RPMI8226 (cell line): ENCODE measurements around the gene ACTG2.
"Not testable (repeated sequence)": the region's sequence is repeated elsewhere in the genome, so short reads cannot be mapped to it uniquely, and the experiment has no call there.

Experiments used
- DNase-seq: peaks from one replicate; pipeline ENCODE4 v3.0.0-alpha.2; 2015

The ACTG2 gene

GRCh38 chr2:73938718-73939352, 46.0 kb downstream of the ACTG2 start:
- DNase-seq: no peak

GRCh38 chr2:73939419-73939818, 46.6 kb downstream of the ACTG2 start:
- DNase-seq: peak; percentile 17

DNA sequence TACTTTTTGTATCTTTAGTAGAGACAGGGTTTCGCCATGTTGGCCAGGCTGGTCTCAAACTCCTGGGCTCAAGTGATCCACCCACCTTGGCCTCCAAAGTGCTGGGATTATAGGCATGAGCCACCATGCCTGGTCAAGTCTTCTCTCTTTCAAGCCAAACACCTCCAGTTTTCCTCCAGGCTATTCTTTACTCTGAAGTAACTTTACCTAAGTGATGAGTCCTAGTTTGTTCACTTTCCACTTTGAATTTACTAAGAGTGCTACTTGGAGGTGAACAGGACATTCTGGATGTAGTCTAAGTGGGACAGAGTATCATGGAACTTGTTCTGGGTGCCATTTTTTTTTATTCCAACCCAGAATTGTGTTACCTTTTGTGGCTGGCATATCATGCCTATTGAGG, 47.3 kb downstream of the ACTG2 start:
- DNase-seq: not testable (repeated sequence)

DNA sequence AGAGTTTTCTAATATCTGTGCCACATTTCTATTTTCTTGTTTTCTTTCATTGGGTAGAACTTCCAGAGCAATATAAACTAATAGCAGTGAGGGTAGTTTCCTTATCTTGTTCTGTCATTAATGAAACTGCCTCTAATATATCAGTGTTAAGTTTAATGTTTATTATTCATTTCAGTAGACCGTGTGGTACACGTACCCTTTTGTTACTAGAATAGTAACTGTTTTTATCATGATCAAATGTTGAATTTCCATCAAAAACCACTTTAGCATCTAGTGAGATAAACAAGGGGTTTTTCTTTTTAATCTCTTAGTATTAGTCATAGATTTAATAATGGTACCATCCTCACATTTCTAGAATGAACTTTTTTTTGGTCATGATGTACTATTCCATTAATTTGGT, 49.9 kb downstream of the ACTG2 start:
- no peak for DNase-seq

- no peak for DNase-seq
These were observed 51.9 kb downstream of the ACTG2 start for GRCh38 chr2:73944714-73945113.

- no peak for DNase-seq
These were observed 53.4 kb downstream of the ACTG2 start for GRCh38 chr2:73946215-73946614.

DNA sequence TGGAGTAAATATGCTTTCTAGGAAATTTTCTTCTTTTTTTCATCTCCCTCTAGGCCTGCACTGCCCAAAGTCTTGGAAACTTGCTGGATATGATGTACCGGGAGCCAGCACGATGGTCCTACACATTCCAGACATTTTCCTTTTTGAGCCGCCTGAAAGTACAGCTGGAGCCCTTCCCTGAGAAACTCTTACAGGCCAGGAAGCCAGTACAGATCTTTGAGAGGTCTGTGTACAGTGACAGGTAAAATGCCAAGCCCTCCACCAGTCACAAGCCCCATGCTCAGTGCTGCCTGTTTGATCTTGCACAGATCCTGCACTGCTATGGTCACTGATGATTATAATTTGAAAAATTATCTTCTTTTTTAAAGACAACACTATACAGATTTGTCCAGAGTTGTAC, 53.9 kb downstream of the ACTG2 start:
- no peak for DNase-seq

- no peak for DNase-seq
These were observed 54.7 kb downstream of the ACTG2 start for GRCh38 chr2:73947412-73948018.

- no peak for DNase-seq
These were observed 57.0 kb downstream of the ACTG2 start for GRCh38 chr2:73949802-73950201.

DNA sequence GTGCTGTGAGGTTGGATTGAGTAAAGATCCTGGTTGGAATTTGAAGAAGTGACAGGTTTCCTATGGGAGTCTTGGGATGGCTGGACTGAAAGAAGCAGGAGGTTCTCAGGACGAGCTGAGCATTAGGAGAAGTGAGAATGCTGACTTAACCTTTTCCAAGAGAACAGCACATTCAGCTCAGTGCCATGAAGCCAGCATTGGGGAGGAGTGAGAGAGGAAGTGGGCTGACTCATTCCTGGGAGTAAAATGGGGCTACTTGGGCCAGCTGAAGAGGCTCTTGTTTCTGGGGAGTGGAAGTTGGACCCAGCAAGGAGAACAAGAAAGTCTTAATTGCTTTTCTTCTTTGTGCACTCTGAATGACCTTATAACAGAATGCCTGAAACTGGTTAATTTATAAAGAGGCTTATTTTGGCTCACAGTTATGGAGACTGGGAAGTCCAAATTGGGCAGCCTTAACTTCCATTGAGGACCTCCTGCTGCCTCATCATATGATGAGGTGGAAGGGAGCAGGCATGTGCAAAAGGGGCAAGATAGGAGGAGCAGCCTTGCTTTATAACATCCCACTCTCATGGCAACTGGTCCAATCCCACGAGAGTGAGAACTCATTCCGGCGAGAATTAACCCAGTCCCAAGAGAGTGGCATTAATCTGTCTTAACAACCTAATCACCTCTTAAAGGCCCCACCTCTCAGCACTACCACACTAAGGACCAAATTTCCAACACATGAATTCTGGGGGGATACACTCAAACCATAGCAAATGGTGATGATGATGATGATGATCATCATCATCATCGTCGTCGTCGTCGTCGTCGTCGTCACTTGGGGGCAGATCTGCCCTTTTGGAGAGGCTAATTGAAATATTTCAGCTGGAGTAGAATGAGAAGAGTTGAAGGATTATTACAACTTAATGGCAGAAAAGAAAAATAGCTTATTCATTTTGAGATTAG, 60.0 kb downstream of the ACTG2 start:
- DNase-seq: peak; percentile 38

DNA sequence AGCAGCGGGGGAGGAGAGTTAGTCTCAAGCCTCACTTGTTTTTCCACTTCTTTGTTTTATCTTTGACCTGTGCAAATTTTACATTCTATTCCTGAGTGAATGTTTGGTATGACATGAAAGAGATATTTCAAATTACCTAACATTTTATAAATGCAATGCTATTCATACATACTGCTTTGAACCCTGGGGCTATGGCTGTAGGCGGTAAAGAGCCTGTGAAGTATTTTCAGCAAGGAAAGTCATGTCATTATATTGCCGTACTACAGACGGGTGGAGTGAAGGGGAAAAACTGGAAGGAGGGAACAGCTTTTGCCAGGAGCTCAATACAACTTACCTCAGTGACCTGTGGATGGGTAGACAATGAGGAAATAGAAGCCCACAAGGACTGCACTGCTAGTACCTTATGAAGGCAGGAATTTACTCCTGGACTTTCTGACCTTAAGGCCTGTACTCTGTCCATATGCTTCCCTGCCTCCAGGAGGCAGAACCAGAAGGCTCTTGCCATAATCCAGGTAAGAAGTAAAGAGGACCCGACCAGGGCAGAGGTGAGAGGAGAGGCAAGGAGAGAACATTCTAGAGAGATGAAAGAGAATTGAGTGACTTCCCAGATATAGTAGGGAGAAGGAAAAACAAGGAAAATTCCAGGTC, 63.5 kb downstream of the ACTG2 start:
- no peak for DNase-seq

DNA sequence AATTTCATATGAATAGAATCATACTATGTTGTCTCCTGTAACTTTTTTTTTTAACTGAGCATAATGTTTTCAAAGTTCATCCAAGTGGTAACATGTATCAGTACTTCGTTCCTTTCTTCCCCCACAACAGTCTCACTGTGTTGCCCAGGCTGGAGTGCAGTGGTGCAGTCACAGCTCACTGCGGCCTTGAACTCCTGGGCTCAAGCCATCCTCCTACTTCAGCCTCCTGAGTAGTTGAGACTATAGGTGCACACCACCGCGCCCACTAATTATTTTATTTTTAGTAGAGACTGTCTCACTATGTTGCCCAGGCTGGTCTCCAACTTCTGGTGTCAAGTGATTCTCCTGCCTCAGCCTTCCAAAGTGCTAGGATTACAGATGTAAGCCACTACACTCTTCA, 68.5 kb downstream of the ACTG2 start:
- no peak for DNase-seq

DNA sequence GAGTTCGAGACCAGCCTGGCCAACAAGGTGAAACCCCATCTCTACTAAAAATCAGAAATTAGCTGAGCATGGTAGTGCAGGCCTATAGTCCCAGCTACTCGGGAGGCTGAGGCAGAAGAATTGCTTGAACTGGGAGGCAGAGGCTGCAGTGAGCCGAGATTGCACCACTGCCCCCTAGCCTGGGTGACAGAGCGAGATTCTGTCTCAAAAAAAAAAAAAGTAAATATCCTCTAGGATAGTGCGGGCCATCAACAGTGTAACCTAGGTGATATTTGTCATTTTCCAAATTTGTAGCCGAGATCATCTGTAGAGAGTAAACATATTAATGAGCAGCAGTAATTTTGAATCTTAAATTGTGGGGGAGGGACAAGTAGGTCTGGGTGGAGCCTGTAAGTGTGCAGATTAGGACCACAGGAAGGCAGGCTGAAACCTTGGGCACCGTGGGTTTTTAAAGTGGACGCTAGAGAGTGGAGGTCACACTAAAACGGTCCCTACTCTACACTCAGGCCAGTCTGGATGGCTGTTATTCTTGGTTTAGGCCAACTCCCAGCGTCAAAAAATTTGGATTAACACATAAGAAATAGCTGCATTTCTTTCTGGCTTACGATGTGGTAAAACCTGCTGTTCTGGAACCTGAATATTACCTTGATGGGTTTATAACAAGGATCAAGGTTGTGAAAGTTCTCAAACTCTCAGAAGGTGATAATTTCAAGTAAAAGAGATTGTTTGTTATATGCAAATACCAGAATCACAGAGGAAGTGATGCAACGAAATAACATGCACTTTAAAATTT, 69.2 kb downstream of the ACTG2 start:
- DNase-seq: no peak

DNA sequence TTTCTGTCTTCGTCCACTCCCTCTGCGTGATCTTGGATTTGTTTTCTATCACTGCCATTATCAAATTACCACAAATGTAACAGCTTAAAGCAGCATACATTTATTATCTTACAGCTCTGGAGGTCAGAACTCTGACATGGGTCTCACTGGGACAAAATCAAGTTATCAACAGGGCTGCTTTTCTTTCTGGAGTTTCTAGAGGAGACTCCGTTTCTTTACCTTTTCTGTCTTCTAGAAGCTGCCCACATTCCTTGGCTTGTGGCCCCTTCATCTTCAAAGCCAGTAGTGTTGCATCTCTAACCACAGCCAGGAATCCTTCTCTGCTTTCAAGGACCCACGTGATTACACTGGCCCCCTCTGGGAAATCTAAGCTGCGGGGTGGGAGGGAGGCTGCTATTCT, 70.0 kb downstream of the ACTG2 start:
- no peak for DNase-seq

DNA sequence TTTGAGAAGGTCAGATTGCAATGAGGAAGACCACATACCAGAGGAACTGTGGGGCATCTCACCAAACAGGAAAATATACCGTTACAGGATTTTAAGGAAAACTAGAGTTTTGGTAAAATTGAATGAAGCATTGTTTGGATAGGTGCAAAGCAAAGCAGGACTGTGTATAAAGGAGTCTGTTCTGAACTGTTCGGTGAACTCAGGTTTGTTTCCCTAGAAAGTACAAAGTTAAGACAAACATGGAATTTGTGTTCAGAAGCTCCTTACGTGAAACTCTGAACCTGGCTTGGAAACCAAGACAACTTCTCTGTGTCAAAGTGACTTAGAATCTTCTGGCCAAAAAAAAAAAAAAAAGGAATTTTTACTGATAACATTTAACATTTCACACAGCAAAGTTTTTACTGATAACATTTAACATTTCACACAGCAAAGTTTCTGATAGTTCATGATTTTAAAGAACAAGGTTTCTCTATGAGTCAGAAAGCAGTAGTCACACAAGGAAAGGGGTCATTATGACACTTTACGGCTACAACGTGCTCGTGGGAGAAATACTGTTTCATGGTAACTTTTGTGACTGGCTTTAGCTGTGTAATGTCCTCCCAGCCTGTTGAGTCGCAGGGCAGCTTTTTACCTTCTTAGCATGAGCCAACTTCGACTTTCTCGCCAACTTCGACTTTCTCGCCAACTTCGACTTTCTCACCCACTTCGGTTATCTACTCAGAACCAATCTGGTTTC, 70.7 kb downstream of the ACTG2 start:
- DNase-seq: no peak

- no peak for DNase-seq
These were observed 71.4 kb downstream of the ACTG2 start for GRCh38 chr2:73964223-73964622.

DNA sequence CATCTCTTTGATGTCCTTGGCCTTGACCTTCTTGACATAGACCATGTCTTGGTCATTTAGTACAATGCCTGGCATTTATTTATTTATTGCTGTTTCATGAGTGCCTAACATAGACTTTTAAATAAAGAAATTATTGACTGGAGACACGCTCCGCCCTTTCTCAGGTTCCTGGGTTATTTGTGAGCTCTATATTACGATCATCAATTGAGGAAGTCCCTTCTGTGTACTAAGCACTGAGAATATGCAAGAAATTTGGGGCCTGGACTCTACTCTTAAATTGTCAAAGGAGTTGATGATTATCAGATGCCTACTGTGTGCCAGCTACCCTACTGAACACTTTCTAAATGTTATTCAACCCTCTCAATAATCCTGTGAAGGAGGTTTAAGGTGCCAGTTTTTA, 72.2 kb downstream of the ACTG2 start:
- no peak for DNase-seq

DNA sequence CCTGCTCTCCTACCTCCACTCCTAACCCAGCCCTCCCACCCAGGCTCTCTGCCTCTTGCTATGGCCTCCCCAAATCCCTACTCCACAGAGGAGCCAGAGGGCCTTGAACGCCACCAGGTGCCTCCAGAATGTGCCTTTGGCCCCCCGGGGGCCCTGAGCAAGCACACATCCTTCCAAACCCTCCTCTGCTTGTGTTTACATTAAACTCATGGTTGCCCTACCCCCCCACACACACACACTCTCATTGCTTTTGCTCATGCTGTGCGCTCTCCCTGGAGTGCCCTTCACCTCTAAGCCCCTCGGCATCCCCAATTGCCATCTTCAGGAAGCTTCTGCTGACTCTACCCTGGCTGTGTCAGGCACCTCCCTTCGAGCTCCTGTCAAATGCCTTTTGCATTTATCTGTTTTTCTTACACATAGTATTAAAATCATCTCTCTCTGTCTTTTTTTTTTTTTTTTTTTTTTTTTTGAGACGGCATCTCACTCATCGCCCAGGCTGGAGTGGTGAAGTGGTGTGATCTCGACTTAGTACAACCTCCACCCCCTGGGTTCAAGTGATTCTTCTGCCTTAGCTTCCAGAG, 75.6 kb downstream of the ACTG2 start:
- no peak for DNase-seq

DNA sequence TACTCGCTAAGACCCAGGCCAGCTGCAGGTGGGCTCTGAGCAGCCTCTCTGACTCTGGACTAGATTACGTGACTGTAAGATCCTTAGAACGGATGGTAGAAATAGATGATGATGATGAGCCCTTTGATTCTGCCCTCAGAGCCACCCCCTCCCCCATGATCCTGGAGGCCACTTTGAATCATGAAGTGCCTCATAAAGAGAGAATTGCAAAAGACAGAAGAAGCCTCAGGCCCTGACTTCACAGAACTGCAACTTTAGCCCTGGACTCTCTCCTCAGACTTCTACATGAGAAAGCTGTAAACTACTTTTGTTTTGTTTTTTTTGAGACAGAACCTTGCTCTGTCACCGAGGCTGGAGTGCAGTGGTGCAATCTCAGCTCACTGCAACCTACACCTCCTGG, 76.5 kb downstream of the ACTG2 start:
- DNase-seq: no peak
